ENCODE results near the gene ZNF436. TPM values are rescaled to one million over a fixed set of nuclear protein-coding genes. Genes with fewer than 3 reads are reported as not detected.

ZNF436 gene
- total RNA-seq, 3 donors from 2014 or later (not counting 1 experiment from before 2014, with no cell fraction given), result 4.5 to 7.8 (median 5.7) TPM

GRCh38 chr1:23399229-23399628, 29.6 kb upstream of the ZNF436 start:
- no peaks in the 10 kb centered on the region for H3K9me3 ChIP-seq (ENCODE audit: control insufficient read depth, insufficient read depth, low read length)
- Mint-ChIP-seq H3K4me3 (no peak overlapping the region), H3K27me3 (ENCODE audit: low read depth in 2 of 2) (peaks cover 0 to 4% of the 10 kb centered on the region in 2 donors), H3K4me1 (peaks cover 0 to 4% of the 10 kb centered on the region in 2 donors), H3K27ac (no peak overlapping the region), H3K9me3 (no peaks in the 10 kb centered on the region), H3K36me3 (no peaks in the 10 kb centered on the region)
- no peak for ATAC-seq
- DNase-seq, result no peak
- no peak overlapping the region for H3K27ac ChIP-seq (ENCODE audit: low read length)
- WGBS (ENCODE audit: insufficient coverage), result no CpG with 5 or more reads among the region's 1 CpG
- H3K4me3 ChIP-seq (ENCODE audit: low read length), result no peak overlapping the region
- H3K36me3 ChIP-seq (ENCODE audit: control insufficient read depth, insufficient read depth, low read length), result no peaks in the 10 kb centered on the region
- no peaks in the 10 kb centered on the region for H3K27me3 ChIP-seq (ENCODE audit: control insufficient read depth, insufficient read depth, low read length)
- peaks cover 6% of the 10 kb centered on the region for H3K4me1 ChIP-seq (ENCODE audit: control insufficient read depth, insufficient read depth, low read length)
- intact Hi-C loops (cut with micrococcal nuclease), result no loop called here
- TF ChIP-seq CTCF (IDR thresholded peaks at IDR 0.05), result no peak

DNA sequence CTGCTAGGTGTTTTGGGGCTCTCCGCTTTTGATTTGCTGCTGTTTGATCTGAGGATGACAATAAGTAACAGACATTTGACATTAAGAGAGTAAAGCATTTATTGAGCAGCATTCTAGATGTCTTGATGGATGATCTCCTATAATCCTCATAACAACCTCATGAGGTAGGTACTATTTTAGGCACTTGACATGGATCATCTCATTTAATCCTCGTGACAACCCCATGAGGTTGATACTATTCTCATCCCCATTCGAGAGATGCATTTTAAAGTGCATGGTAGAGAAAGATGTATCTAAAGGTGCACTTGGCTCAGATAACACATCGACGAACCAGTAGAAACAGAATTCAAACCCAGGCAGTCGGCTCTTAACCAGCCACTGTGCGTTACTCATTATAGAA, 28.3 kb upstream of the ZNF436 start:
- Mint-ChIP-seq H3K27me3 (ENCODE audit: low read depth in 2 of 2) (peaks cover 0 to 4% of the 10 kb centered on the region in 2 donors), H3K4me1 (no peaks in the 10 kb centered on the region), H3K9me3 (no peaks in the 10 kb centered on the region), H3K4me3 (no peak overlapping the region), H3K36me3 (no peaks in the 10 kb centered on the region), H3K27ac (no peak overlapping the region)
- no peaks in the 10 kb centered on the region for H3K9me3 ChIP-seq (ENCODE audit: control insufficient read depth, insufficient read depth, low read length)
- no peaks in the 10 kb centered on the region for H3K36me3 ChIP-seq (ENCODE audit: control insufficient read depth, insufficient read depth, low read length)
- no peak overlapping the region for H3K27ac ChIP-seq (ENCODE audit: low read length)
- intact Hi-C loops (cut with micrococcal nuclease), result no loop called here
- ATAC-seq, result no peak
- no peak overlapping the region for H3K4me3 ChIP-seq (ENCODE audit: low read length)
- TF ChIP-seq CTCF (IDR thresholded peaks at IDR 0.05), result no peak
- no peaks in the 10 kb centered on the region for H3K27me3 ChIP-seq (ENCODE audit: control insufficient read depth, insufficient read depth, low read length)
- DNase-seq, result no peak
- no peaks in the 10 kb centered on the region for H3K4me1 ChIP-seq (ENCODE audit: control insufficient read depth, insufficient read depth, low read length)
- WGBS (ENCODE audit: insufficient coverage), result 97% methylated on average over 7 of the region's 7 CpGs

DNA sequence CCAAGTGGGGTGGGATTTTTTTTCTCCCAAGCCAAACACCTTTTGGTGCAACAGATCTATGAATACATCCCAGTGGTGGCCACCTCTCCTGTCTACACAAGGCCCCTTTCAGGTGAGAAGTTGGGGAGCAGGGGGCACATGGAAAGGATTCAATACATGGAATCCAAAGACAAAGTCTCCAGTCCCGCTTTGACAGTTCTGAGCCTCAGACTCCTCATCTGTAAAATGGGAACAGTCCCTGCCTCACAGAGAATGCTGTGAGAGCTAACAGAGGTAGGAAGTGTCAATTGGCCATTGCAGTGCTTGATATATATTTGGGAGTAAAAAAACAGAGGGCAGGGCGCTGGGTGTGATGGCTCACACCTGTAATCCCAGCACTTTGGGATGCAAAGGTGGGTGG, 26.7 kb upstream of the ZNF436 start:
- H3K36me3 ChIP-seq (ENCODE audit: control insufficient read depth, insufficient read depth, low read length), result no peaks in the 10 kb centered on the region
- WGBS (ENCODE audit: insufficient coverage), result 88% methylated on average over 2 of the region's 2 CpGs
- no peaks in the 10 kb centered on the region for H3K36me3 Mint-ChIP-seq
- no peaks in the 10 kb centered on the region for H3K4me1 Mint-ChIP-seq
- H3K4me1 ChIP-seq (ENCODE audit: control insufficient read depth, insufficient read depth, low read length), result no peaks in the 10 kb centered on the region
- no peak overlapping the region for H3K4me3 Mint-ChIP-seq
- no peak overlapping the region for H3K27ac ChIP-seq (ENCODE audit: low read length)
- no peaks in the 10 kb centered on the region for H3K9me3 ChIP-seq (ENCODE audit: control insufficient read depth, insufficient read depth, low read length)
- H3K27me3 Mint-ChIP-seq (ENCODE audit: low read depth in 2 of 2), result peaks cover 0 to 4% of the 10 kb centered on the region in 2 donors
- H3K27ac Mint-ChIP-seq, result no peak overlapping the region
- H3K27me3 ChIP-seq (ENCODE audit: control insufficient read depth, insufficient read depth, low read length), result no peaks in the 10 kb centered on the region
- intact Hi-C loops (cut with micrococcal nuclease), result no loop called here
- no peak overlapping the region for H3K4me3 ChIP-seq (ENCODE audit: low read length)
- no peak for ATAC-seq
- H3K9me3 Mint-ChIP-seq, result no peaks in the 10 kb centered on the region
- DNase-seq, result no peak
- TF ChIP-seq CTCF (IDR thresholded peaks at IDR 0.05), result no peak

DNA sequence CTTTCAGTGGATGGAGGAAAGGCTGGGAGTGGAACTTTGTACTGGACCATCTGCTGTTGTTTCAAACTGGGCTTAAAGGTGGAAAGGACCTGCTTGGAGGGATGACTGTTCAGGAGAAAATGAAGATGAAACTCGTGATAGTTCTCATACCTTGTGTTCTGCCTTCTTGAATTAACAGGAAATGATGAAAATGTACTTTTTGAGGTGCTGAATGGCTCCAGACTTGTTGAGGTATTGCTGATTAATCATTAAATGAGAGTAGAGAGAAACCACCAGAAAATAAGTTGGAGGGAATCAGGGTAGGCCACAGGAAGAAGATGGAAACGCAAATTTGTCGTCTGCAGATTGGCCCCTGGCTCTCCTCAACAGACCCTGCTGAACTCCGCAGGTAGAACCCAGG, 26.2 kb upstream of the ZNF436 start:
- DNase-seq, result no peak
- H3K27me3 ChIP-seq (ENCODE audit: control insufficient read depth, insufficient read depth, low read length), result no peaks in the 10 kb centered on the region
- no peaks in the 10 kb centered on the region for H3K9me3 ChIP-seq (ENCODE audit: control insufficient read depth, insufficient read depth, low read length)
- Mint-ChIP-seq H3K27me3 (ENCODE audit: low read depth in 2 of 2) (peaks cover 0 to 4% of the 10 kb centered on the region in 2 donors), H3K9me3 (no peaks in the 10 kb centered on the region), H3K27ac (no peak overlapping the region), H3K36me3 (no peaks in the 10 kb centered on the region), H3K4me3 (no peak overlapping the region), H3K4me1 (no peaks in the 10 kb centered on the region)
- intact Hi-C loops (cut with micrococcal nuclease), result no loop called here
- no peak for TF ChIP-seq CTCF (IDR thresholded peaks at IDR 0.05)
- WGBS (ENCODE audit: insufficient coverage), result 55% methylated on average over 4 of the region's 4 CpGs
- H3K4me1 ChIP-seq (ENCODE audit: control insufficient read depth, insufficient read depth, low read length), result no peaks in the 10 kb centered on the region
- no peaks in the 10 kb centered on the region for H3K36me3 ChIP-seq (ENCODE audit: control insufficient read depth, insufficient read depth, low read length)
- H3K27ac ChIP-seq (ENCODE audit: low read length), result no peak overlapping the region
- no peak for ATAC-seq
- H3K4me3 ChIP-seq (ENCODE audit: low read length), result no peak overlapping the region

Data from natural killer cell (primary cell).